Vagina (tissue), 2 donors: ENCODE data around the gene DCST1.

ENCODE experiments used
- CTCF ChIP-seq, 3 experiments: fragments of 450-650 bp in 2 of 3; fragments of 200-600 bp in 1 of 3; sonication (generic) in 1 of 3; IDR thresholded peaks; one replicate each; pipeline ENCODE4 v1.5.1; 2017 to 2019; ENCODE audit warnings: antibody characterized with exemption in 3 of 3, mild to moderate bottlenecking in 2 of 3, moderate library complexity in 2 of 3
- POLR2A ChIP-seq, 2 donors: fragments of 450-650 bp; IDR thresholded peaks; one replicate each; pipeline ENCODE4 v1.6.1; 2017; ENCODE audit warnings: antibody characterized with exemption in 2 of 2, mild to moderate bottlenecking in 2 of 2, moderate library complexity in 2 of 2
- POLR2AphosphoS5 ChIP-seq, 2 donors: sonication (generic); formaldehyde crosslinking; IDR thresholded peaks; one replicate each; pipeline ENCODE4 v1.9.0; 2017; ENCODE audit warnings: antibody characterized with exemption in 2 of 2, mild to moderate bottlenecking in 2 of 2, low read depth in 1 of 2; ENCODE audit not compliant: insufficient read depth in 1 of 2

DNA sequence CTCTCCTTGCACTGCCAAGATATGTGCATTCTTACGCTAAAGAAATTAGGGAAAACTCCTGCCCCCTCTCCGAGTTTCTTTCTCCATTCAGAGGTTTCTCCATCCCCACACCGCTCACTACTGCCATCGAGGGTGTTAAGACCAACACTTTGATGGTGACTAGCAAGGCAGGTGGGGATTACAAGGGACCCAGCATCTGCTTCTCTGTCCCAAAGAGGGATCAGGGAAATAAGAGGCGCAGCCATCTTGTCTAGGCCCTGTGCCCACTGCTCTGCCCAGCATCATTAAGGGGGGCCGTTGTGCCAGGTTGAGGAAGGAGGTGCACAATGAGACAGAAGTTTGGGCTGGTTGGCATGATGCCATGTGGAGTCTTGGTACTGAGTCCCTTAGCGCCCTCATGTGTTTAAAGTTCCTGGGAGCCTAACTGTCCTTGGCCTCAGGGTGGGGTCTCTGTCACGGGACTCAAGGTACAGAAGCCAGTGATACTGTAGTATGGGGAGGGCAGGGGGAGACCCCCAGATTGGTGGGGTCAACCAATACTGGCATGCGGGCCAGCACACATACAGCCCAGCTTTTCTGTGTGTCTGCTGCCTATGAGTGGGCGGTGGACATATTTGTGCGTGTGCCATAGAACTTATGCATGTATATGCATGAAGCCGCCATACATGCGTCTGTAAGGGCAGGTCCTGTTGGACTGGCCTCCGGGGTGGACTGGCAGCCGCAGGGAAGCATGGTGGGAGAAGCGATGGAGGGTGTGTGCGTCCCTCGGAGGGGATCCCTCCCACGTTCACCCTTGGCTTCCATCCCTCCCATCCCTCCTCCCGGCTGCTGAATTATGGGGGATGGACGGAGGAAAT is 50.5 kb downstream of the DCST1 start:
- TF ChIP-seq CTCF (IDR thresholded peaks at IDR 0.05) = no peak
- TF ChIP-seq POLR2A (IDR thresholded peaks at IDR 0.05) = no peak
- TF ChIP-seq POLR2AphosphoS5 (IDR thresholded peaks at IDR 0.05; ENCODE audit: insufficient read depth in 1 of 2, low read depth in 1 of 2) = no peak
